Mucosa of descending colon (tissue), 3 donors: ENCODE data around the gene MSH2. TPM values are rescaled to one million over a fixed set of nuclear protein-coding genes. Genes with fewer than 3 reads are reported as not detected.

Experiments used
- ATAC-seq: fragments of 200-7000 bp; cut with Tn5 transposase; one replicate; pipeline ENCODE4 v1.9.1; 2020; ENCODE audit warnings: mild to moderate bottlenecking, moderate library complexity
- DNase-seq, 3 donors: peaks; one replicate each; pipeline ENCODE4 v3.0.0-alpha.2; 2020
- H3K36me3 ChIP-seq: fragments of 200-600 bp; one replicate; pipeline ENCODE4 v1.8.0; 2021; ENCODE audit warnings: low read depth, mild to moderate bottlenecking
- H3K4me1 ChIP-seq: fragments of 200-600 bp; one replicate; pipeline ENCODE4 v1.8.0; 2021; ENCODE audit warnings: low read depth, mild to moderate bottlenecking
- H3K4me3 ChIP-seq: fragments of 200-600 bp; one replicate; pipeline ENCODE4 v1.8.0; 2021; ENCODE audit warnings: mild to moderate bottlenecking
- H3K9me3 ChIP-seq: fragments of 200-600 bp; one replicate; pipeline ENCODE4 v1.8.0; 2021; ENCODE audit warnings: mild to moderate bottlenecking
- intact Hi-C, 2 donors: fragments of 100-400 bp; cut with DNase I in 1 of 2; cut with micrococcal nuclease in 1 of 2; formaldehyde crosslinking; loops; one replicate each; pipeline versions ENCODE4 v1.11.0 to v1.11.1; 2022; cut with DNase I, micrococcal nuclease
- total RNA-seq, 3 donors: library from RNA; stranded (reverse); fragmentation: NEBNext Ultra II Directional in 2 of 3; extraction: Animal tissue kit (Norgen Biotek cat#: 25700) in 2 of 3; gene quantifications; one replicate each; pipeline versions ENCODE4 v1.2.1 to v1.2.4, GENCODE V29; 2021 to 2023
- TF ChIP-seq, protein P1 (sequence below): fragments of 200-600 bp; IDR thresholded peaks from one replicate; pipeline ENCODE4 v1.8.0; 2022; ENCODE audit warnings: antibody characterized with exemption, mild to moderate bottlenecking
- donor health status: DM: no; HTN: no; CAD: no; lungs with moderate emphysema.
- donor health status: DM: no; HTN: no; CAD: no.
- donor health status: DM: no; HTN: yes; CAD: no.

Gene MSH2
- total RNA-seq, 3 donors from 2014 or later = 10.7 to 17.4 (median 12.8) TPM

DNA sequence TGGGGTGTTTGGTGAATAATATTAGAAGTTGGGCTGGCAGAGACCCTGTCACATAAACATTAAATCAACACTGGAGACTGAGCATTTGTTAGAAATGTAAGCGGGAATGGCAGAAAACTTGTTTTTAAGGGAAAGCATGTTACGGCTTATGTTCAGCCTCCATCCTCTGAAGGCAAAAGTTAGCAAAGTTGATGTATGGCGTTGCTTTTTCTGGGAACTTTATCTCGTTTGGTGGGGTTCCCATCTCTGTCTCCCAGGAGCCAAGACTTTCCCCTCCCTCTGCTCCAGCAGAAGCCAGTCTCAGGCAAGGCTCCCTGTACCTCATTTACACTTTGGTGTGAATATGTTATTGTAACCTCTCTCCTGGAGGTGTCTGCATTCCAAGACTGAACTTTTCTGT lies 105.1 kb downstream of the MSH2 start:
- Histone ChIP-seq H3K4me3 (no peak overlapping the region), H3K4me1 (no peaks in the 10 kb centered on the region), H3K36me3 (no peaks in the 10 kb centered on the region), H3K9me3 (no peaks in the 10 kb centered on the region)
- ATAC-seq (no peak), DNase-seq (no peak)
- intact Hi-C loops = no loop called here
- TF ChIP-seq, protein P1, sequence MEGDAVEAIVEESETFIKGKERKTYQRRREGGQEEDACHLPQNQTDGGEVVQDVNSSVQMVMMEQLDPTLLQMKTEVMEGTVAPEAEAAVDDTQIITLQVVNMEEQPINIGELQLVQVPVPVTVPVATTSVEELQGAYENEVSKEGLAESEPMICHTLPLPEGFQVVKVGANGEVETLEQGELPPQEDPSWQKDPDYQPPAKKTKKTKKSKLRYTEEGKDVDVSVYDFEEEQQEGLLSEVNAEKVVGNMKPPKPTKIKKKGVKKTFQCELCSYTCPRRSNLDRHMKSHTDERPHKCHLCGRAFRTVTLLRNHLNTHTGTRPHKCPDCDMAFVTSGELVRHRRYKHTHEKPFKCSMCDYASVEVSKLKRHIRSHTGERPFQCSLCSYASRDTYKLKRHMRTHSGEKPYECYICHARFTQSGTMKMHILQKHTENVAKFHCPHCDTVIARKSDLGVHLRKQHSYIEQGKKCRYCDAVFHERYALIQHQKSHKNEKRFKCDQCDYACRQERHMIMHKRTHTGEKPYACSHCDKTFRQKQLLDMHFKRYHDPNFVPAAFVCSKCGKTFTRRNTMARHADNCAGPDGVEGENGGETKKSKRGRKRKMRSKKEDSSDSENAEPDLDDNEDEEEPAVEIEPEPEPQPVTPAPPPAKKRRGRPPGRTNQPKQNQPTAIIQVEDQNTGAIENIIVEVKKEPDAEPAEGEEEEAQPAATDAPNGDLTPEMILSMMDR = no peak

DNA sequence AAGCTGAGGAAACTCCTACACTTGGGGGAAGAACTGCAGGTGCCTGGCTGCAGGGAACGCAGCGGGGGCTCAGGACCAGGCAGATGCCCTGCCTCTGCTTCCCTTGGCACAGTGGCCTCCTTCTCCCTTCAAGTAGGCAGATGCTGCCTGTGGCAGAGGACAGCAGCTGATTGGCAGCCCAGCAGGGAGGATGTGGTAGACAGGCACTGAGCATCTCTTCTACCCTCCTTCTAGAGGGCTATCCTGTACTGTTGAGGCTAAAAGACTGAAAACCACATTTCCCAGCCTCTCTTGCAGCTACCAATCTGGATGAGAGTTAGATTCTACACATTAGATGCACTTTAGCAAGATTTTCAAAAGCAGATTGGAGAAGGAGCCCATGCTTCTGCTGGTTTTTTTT lies 105.7 kb downstream of the MSH2 start:
- H3K36me3 ChIP-seq = no peaks in the 10 kb centered on the region
- H3K9me3 ChIP-seq = no peaks in the 10 kb centered on the region
- no peaks in the 10 kb centered on the region for H3K4me1 ChIP-seq
- intact Hi-C loops = no loop called here
- ATAC-seq = no peak
- no peak for DNase-seq
- no peak overlapping the region for H3K4me3 ChIP-seq
- TF ChIP-seq, protein P1 = no peak

DNA sequence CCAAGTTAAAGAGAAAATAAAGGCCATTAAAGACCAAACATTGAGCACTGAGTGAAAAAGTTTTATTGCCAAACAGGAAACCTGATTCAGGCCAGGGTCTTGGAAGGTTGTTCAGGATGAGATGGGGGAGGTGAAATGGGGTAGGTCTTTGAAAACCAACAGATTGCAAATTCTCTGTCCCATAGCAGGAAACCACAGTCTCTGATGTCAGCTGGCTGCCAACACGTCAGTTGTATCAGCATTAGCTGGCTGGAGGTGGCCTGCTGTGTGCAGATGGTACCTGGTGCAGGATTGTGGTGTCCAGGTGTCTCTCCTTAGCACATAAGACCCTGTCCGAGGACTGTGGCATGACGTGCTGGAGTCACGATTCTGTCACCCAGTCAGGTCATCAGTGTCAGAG lies 106.3 kb downstream of the MSH2 start:
- ATAC-seq (no peak), DNase-seq (no peak)
- Histone ChIP-seq H3K9me3 (no peaks in the 10 kb centered on the region), H3K4me3 (no peak overlapping the region), H3K4me1 (no peaks in the 10 kb centered on the region), H3K36me3 (no peaks in the 10 kb centered on the region)
- intact Hi-C loops = no loop called here
- TF ChIP-seq, protein P1 = no peak

DNA sequence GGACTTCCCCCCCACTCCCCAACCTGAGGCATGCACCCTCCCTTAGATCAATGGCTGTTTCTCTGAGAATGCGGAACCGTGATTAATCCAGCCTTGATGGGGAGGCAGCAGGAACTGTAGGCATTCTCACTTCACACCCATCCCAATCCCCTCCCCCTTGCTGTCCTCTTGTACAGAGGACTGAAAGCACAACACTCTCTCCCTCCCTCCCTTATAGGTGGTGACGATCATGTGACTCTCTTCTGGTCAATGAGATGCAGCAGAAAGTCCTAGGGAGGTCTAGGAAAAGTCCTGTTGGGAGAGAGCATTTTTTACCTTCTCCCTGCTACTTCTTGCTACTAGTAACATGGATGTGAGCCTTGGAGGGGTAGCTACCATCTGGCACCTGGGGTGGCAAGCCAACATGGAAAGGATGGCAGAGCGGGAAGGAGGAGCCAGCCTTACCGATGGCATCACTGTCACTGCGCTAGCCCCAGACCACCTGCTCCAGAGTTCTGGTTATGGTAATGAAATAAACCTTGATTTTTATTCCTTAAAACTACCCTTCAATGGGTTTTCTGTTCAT lies 106.9 kb downstream of the MSH2 start:
- intact Hi-C loops = no loop called here
- no peaks in the 10 kb centered on the region for H3K9me3 ChIP-seq
- ATAC-seq (no peak), DNase-seq (no peak)
- TF ChIP-seq, protein P1 = no peak
- no peaks in the 10 kb centered on the region for H3K36me3 ChIP-seq
- H3K4me3 ChIP-seq = no peak overlapping the region
- no peaks in the 10 kb centered on the region for H3K4me1 ChIP-seq

DNA sequence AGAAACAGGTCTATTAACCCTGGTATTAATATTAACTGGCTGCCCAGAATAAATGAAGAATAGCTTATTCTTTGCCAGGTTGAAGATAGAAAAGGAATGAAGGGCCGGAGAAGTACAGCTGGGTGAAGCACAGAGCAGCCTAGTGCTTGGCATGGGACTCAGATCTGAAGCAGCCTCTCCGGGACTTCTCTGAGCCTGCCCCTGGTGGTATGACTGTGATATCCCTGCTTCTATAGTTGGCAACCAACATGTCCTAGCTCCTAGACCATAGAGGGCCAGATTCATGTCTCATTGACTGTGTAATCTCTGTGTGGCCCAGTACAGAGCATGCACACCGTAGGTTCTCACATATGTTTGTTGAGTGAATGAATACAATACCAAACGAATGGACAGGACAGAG lies 107.8 kb downstream of the MSH2 start:
- no peak for ATAC-seq
- no peaks in the 10 kb centered on the region for H3K36me3 ChIP-seq
- TF ChIP-seq, protein P1 = no peak
- intact Hi-C loops = no loop called here
- H3K4me3 ChIP-seq = no peak overlapping the region
- DNase-seq = no peak
- H3K9me3 ChIP-seq = no peaks in the 10 kb centered on the region
- H3K4me1 ChIP-seq = no peaks in the 10 kb centered on the region

DNA sequence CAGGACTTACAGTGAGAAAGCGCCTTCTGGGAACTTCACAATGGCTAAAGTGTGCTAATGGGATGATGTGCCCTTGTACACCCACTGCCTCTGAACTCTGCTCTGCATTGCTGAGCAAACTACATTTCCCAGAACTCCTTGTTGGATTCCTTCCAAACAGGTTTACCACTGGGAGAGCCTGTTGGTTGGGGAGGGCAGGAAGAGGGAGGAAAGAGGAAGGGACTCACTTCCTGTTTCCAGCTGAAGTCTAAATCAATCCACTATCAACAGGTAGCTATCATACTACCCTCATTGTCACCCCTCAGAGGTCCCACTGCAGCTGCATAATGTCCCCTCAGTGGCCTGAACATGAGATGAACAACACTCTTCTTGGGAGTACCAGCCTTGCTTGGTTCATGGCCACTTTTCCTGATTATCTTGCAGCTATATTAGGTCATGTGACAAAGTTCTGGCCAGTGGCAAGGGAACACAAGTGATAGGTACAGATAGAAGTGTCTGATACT lies 109.7 kb downstream of the MSH2 start:
- Histone ChIP-seq H3K4me3 (no peak overlapping the region), H3K4me1 (no peaks in the 10 kb centered on the region), H3K36me3 (no peaks in the 10 kb centered on the region), H3K9me3 (no peaks in the 10 kb centered on the region)
- TF ChIP-seq, protein P1 = no peak
- no peak for DNase-seq
- ATAC-seq = peak; percentile 35
- intact Hi-C loops = no loop called here
